ENCODE measurements around the gene HMG20A. TPM values are rescaled to one million over a fixed set of nuclear protein-coding genes. Genes with fewer than 3 reads are reported as not detected.

Gene HMG20A
- total and polyA plus RNA-seq, 7 donors: 9.7 to 38.3 (median 29.3) TPM

DNA sequence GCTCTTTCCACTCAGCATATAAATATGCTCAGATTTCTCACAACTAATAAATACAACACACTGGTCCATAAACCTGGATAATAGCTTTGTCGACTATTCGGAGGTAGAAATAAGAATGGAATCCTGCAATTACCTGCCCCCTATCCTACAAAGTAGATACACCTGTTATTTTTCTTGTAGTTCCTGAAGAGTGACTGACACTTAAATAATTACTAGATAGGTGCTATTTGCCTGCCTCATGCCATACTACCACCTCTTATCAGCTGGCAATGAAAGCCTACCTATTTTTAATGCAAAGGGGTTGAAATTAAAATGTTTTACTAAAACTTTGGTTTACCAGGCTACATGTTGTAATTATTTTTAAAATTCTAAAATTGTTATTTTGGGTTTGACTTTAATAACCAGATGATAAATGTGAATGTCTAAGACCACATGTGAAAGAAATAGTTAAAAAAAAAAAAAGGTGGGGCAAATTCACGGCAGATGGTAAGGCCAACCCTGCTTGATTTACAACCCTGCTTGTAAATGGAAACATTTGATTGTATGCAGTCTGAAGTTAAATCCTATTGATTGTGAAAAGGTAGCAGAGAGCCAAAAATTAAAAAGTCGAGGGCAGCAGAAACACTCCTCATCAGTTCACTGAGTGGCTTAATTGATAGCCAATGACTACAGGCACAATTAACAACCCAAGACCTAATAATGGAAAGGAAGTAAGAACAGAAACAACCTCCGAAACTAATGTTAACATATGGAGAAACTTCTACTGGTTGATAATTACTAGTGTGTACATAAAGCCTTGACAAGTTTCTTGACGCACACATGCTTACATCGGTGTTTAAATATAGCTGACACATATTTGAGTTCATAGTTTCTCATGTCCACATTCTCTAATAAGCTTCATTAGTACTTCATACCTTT lies 9.7 kb upstream of the HMG20A start:
- H3K4me3 ChIP-seq: no peak overlapping the region
- ATAC-seq (no peak), DNase-seq (no peak)
- TF ChIP-seq, protein P1, sequence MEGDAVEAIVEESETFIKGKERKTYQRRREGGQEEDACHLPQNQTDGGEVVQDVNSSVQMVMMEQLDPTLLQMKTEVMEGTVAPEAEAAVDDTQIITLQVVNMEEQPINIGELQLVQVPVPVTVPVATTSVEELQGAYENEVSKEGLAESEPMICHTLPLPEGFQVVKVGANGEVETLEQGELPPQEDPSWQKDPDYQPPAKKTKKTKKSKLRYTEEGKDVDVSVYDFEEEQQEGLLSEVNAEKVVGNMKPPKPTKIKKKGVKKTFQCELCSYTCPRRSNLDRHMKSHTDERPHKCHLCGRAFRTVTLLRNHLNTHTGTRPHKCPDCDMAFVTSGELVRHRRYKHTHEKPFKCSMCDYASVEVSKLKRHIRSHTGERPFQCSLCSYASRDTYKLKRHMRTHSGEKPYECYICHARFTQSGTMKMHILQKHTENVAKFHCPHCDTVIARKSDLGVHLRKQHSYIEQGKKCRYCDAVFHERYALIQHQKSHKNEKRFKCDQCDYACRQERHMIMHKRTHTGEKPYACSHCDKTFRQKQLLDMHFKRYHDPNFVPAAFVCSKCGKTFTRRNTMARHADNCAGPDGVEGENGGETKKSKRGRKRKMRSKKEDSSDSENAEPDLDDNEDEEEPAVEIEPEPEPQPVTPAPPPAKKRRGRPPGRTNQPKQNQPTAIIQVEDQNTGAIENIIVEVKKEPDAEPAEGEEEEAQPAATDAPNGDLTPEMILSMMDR (IDR thresholded peaks at IDR 0.05): no peak
- 62 to 67% (median 64%) methylated on average over 7 of the region's 7 CpGs for WGBS, 3 donors
- intact Hi-C loops (cut with DNase I): loop anchor here in 1 of 2 donors (10.0 kb wide), 1 partner anchor 286 kb away; no protein-coding TSS in a partner anchor
- no peaks in the 10 kb centered on the region for H3K27me3 ChIP-seq (ENCODE audit: insufficient read depth in 3 of 3, low read length in 2 of 3)
- H3K9me3 ChIP-seq: no peaks in the 10 kb centered on the region
- H3K4me1 ChIP-seq: peaks cover 33% of the 10 kb centered on the region
- no peak overlapping the region for H3K27ac ChIP-seq
- H3K36me3 ChIP-seq (ENCODE audit: insufficient read depth in 1 of 2, low read depth in 1 of 2): no peaks in the 10 kb centered on the region

DNA sequence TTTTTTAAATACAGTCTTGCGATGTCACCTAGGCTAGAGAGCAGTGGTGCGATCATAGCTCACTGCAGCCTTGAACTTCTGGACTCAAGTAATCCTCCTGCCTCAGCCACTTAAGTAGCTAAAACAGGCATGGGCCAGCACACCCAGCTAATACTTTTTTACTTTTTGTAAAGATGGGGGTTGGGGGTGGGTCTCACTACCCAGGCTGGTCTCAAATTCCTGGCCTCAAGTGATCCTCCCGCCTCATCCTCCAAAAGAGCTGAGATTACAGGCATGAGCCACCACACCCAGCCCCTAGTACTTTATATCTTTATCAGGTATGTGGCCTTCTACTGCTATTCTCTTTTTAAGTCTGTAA lies 9.1 kb upstream of the HMG20A start:
- Histone ChIP-seq H3K9me3 (no peaks in the 10 kb centered on the region), H3K27ac (no peak overlapping the region), H3K4me1 (peaks cover 39% of the 10 kb centered on the region), H3K4me3 (no peak overlapping the region), H3K27me3 (ENCODE audit: insufficient read depth in 3 of 3, low read length in 2 of 3) (no peaks in the 10 kb centered on the region), H3K36me3 (ENCODE audit: insufficient read depth in 1 of 2, low read depth in 1 of 2) (no peaks in the 10 kb centered on the region)
- intact Hi-C loops (cut with DNase I): loop anchor here in 1 of 2 donors (10.0 kb wide), 1 partner anchor 287 kb away; no protein-coding TSS in a partner anchor
- TF ChIP-seq, protein P1 (IDR thresholded peaks at IDR 0.05): no peak
- 95 to 97% (median 95%) methylated on average over 3 of the region's 3 CpGs for WGBS, 3 donors
- DNase-seq: no peak
- ATAC-seq: no peak

DNA sequence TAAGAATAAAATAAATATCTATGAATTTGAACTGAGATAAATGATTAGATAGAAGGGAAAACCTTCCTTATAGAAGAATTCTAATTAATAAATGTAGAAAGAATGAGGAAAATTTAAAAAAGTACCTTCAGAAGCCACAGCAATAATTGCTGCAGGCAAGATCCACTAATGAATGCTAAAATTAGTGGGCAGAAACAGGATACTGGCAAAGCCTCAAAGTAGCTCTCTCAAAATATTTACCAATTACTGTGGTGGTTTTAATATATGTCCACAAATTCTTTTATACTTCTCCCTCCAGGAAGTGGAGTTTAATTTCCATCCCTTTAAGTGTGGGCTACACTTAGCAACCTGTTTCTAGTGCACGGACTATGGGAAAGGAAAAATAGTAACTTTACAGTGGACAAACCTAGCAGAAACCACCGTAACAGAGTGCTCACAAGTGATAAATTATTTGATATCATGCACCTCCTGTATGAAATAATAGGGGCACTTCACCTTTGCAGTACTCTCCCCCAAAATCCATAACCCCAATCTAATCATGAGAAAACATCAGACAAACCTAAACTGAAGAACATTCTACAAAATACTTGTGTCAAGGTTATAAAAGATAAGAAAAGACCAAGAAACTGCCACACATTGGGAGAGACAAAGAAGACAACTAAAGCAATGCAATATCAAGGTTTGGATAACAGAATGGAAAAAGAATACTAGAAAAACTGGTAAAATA lies 7.6 kb upstream of the HMG20A start:
- Histone ChIP-seq H3K4me3 (no peak overlapping the region), H3K4me1 (peaks cover 45% of the 10 kb centered on the region), H3K27me3 (ENCODE audit: insufficient read depth in 3 of 3, low read length in 2 of 3) (no peaks in the 10 kb centered on the region), H3K27ac (no peak overlapping the region), H3K36me3 (ENCODE audit: insufficient read depth in 1 of 2, low read depth in 1 of 2) (no peaks in the 10 kb centered on the region), H3K9me3 (no peaks in the 10 kb centered on the region)
- no peak for ATAC-seq
- DNase-seq: no peak
- intact Hi-C loops (cut with DNase I): loop anchor here in 1 of 2 donors (10.0 kb wide), 1 partner anchor 288 kb away; no protein-coding TSS in a partner anchor
- whole genome bisulfite sequencing, 3 donors: 28 to 53% (median 34%) methylated on average over 2 of the region's 2 CpGs
- TF ChIP-seq, protein P1 (IDR thresholded peaks at IDR 0.05): no peak

DNA sequence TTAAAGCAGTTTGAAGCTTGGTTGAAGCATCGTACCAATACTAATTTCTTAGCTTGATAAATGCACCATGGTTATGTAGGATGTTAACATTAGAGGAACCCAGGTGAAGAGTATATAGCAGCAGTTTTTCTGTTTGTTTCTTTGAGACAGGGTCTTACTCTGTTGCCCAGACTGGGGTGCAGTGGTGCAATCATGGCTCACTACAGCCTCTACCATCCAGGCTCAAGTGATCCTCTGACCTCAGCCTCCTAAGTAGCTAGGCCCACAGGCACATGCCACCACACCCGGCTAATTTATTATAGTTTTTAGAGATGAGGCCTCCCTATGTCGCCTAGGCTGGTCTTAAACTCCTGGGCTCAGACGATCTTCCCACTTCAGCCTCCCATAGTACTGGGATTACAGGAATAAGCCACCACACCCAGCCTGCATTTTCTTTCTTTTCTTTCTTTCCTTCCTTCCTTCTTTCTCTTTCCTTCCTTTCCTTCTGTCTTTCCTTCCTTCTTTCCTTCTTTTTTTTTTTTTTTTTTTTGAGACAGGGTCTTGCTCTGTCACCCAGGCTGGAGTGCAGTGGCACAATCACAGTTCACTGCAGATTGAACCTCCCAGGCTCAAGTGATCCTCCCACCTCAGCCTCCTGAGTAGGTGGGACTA lies 6.9 kb upstream of the HMG20A start:
- Histone ChIP-seq H3K27ac (no peak overlapping the region), H3K36me3 (ENCODE audit: insufficient read depth in 1 of 2, low read depth in 1 of 2) (no peaks in the 10 kb centered on the region), H3K9me3 (no peaks in the 10 kb centered on the region), H3K4me3 (no peak overlapping the region), H3K27me3 (ENCODE audit: insufficient read depth in 3 of 3, low read length in 2 of 3) (no peaks in the 10 kb centered on the region), H3K4me1 (peaks cover 51% of the 10 kb centered on the region)
- no peak for ATAC-seq
- DNase-seq: no peak
- intact Hi-C loops (cut with DNase I): loop anchor here in 1 of 2 donors (10.0 kb wide), 1 partner anchor 289 kb away; no protein-coding TSS in a partner anchor
- TF ChIP-seq, protein P1 (IDR thresholded peaks at IDR 0.05): no peak
- WGBS, 3 donors: 92 to 95% (median 94%) methylated on average over 4 of the region's 4 CpGs

Data from psoas muscle (tissue), 8 donors.